GM21367 (cell line): ENCODE results near the gene ROR1.

Source experiments
- ATAC-seq: cut with Tn5 transposase; IDR thresholded peaks from one replicate; pipeline ENCODE4 v1.9.1; 2021; ENCODE audit not compliant: unreplicated experiment

ROR1 gene

DNA sequence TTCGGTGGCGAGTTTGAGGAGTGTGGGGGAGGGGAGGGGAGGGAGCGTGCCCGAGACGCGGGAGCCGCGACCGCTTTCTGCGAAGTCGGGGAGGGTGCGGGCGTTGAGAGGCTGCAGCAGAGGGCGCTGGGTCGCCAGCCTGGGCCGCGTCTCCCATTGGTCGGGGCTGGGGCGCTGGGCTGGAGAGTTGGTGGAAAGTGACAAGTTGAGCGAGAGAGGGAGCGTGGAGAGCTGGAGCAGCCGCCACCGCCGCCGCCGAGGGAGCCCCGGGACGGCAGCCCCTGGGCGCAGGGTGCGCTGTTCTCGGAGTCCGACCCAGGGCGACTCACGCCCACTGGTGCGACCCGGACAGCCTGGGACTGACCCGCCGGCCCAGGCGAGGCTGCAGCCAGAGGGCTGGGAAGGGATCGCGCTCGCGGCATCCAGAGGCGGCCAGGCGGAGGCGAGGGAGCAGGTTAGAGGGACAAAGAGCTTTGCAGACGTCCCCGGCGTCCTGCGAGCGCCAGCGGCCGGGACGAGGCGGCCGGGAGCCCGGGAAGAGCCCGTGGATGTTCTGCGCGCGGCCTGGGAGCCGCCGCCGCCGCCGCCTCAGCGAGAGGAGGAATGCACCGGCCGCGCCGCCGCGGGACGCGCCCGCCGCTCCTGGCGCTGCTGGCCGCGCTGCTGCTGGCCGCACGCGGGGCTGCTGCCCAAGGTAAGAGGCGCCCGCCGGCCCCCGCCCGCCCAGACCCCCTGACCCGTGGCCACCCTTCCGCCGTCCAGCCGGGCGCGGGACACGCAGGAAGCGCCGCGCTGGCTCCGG, at the start of gene ROR1:
Gene ROR1 (plus strand): TSS at position 203 of the 802 bp plus-strand sequence.
- peak; percentile 71 for ATAC-seq

DNA sequence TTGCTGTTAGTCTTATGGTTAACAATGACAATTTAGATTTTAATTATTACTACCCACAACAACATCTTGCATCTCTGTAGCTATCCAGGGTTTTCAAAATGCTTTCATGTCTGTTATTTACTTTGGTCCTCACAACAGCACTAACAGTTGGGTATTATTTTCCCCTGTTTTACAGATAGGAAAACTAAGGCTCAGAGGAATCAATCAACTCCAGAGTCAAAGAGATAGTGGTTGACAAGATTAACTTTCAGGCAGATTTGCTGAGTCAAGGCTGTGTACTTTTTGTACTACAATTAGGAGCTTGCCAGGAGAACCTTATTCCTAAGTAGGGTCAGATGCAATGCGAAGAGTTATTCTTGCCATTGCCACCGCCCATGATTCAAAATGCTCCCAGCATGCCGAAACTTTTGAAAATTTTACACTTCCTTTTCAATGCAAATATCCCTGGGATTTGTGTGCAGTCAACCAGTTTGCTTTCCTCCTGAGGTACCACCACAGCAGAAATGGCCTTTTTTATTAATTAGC, 49.4 kb upstream of the ROR1 start:
- no peak for ATAC-seq

DNA sequence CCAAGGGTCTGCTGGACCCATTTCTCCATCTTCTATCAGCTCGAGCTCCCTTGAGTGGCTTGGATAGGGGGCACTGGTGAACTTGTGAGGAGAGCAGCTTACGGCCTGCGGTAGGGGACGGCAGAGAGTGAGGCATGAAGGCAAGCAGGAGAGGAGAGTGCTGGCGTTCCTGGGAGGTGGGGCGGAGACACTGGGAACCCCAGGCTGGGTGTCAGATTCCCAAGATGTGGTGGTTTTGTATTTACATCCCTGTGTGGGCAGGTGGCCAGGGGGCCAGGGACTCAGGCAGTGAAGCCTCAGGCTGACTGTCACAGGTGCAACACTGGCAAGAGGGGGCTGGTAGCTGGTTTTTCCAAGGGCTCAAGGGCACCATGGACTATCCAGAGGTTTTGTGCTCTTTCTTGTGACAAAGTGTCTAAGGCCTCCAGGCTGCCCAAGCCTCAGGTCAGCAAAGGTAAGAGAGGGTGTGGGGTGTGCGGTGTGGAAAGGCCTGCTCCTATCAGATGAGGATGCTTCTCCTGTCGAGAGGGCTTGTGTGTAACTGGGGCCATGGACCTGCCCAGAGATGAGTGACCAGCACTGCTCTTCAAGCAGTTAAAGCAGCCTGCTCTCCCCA, 45.1 kb upstream of the ROR1 start:
- no peak for ATAC-seq

DNA sequence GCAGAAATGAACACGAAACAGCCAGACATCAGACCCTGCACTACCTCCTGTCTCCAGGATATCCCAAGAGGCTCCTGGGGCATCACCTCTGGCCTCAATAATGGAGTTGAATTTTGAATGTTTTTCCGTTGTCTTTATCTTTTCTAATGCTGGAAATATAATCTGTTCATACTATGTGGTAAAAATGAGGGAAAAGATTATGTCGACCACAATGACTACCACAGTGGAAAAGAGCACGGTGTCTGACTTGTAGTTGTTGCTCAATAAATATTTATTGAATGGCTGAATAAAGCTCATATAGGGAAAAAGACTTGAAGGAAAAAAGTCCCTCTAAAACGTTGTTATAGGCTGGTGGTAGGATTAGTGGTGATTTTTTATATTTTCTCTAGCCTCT, 44.6 kb upstream of the ROR1 start:
- no peak for ATAC-seq

DNA sequence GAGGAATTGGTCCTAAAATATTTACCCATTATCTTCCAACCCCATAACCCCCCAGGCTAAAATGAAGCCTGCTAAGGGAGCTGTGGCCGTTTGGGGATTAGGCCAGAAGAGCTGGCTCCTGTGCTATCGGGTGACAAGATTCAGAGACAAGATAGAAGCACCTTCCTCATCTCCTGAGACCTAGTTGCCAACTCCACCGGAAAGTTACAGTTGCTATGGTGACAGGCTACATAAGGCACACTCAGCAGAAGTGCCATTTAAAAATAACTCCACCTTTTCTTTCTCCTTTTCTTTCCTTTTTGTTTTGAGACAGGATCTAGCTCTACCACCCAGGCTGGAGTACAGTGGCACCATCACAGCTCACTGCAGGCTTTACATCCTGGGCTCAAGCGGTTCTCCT, 43.6 kb upstream of the ROR1 start:
- ATAC-seq: no peak

DNA sequence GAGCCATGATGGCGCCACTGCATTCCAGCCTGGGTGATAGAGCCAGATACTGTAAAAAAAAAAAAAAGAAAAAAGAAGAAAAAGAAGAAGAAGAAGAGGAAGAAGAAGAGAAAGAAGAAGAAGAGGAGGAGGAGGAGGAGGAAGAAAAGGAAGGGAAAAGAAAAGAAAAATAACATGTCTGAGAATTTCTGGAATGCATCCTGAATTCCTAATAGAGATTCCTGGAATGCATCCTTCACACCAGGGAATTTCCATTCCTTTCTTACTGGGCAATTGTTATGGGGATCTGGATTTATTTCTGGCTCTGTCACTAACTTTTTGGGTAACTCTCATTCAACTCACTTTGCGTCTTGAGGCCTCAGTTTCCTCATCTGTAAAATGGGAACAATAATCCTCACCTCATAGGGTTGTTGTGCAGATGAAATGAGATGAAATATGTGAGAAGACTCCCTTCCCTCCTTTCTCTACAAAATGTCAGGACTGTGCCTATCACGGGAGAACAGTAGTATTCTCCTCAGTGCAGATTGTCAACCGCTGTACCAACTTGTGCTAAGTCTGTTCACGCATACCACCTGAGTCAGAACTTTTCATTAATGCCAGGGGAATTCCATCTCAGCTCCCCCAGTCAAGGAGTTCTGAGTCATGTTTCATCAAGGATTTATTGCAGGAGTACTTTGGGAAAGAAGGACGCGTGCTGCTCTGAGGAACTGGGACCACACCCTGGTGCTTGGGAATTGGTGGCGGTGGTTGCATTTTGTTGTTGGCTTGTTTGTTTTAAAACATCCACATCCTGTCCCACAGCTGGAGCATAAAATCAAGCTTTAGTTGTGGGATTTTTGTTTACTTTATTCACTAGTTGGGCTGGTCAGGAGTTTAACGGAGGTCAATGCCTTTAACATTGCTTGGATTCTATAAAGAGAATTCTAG, 42.4 kb upstream of the ROR1 start:
- no peak for ATAC-seq

DNA sequence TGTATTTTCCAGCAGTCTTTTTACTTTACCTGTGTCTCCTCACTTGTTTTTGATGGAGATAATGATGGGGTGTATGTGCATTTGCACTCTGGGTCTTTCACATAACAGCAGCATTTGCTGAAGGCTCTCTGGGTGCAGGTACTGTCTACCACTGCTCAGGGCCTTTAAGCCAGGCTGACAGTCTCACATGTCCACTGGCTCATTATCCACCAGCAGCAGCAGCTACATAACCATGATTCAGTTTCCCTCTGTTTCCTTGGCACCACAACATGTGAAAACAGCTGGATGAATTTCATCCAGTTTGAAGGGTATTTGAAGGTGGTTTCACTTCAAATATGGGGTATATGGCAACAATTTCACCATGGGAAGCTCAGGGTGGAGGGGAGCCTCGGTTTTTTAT, 41.2 kb upstream of the ROR1 start:
- no peak for ATAC-seq

DNA sequence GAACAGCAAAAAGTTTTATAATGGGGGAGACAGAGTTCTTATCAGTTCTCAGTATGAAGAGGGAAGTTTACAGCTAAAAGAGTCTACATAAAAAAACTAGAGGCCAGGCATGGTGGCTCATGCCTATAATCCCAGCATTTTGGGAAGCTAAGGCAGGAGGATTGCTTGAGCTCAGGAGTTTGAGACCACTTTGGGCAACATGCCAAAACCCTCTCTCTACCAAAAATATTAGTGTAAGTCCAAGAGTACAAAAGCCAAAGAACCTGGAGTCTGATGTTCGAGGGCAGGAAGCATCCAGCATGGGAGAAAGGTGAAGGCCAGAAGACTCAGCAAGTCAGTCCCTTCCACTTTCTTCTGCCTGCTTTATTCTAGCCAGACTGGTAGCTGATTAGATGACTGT, 35.0 kb upstream of the ROR1 start:
- no peak for ATAC-seq

DNA sequence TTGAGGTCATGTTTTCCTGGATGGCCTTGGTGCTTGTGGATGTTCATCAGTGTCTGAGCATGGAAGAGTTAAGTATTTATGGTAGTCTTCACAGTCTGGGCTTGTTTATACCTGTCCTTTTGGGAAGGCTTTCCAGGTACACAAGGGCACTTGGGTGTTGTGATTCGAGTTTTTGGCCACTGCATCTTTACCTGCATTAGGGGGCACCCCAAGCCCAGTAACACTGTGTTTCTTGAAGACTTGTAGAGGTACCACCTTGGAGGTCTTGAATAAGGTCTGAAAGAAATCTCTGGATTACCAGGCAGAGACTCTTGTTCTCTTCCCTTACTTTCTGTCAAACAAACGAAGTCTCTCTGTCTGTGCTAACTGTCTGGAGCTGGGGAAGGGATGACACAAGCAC, 34.4 kb upstream of the ROR1 start:
- no peak for ATAC-seq

DNA sequence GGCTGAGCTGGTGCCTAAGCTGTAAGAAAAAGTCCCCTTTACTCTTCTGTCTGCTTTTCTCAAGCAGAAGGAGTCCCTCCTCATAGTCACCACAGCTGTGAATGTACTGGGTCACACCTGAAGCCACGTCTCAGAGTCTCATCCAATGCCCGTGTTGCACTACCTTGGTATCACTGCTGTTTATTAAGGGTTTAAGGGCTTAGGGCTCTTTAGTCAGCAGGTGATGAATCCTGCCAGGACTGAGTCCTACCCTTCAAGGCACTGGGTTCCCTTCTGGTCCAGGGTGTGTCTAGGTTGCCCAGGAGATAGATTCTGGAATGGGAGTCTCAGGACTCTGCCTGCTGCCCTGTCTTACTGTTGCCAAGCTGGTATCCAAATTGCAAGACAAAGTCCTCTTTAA, 33.4 kb upstream of the ROR1 start:
- no peak for ATAC-seq

DNA sequence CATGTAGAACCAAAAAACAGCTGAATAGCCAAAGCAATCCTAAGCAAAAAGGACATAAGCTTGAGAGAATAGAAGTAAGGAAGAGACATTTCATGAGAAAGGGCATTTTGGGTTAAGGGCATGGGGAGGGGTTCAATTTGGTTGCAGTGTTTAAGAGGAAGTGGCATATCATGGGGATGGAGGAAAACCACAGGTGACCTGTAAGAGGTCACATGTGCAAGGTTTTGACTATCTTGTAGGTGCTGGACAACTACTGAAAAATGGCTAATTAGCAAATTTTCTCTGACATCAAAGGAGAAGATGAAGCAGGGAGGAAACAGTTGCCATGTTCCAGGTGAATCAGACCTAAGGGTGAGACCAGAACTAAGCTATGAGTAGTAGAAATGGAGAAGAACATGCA, 31.3 kb upstream of the ROR1 start:
- ATAC-seq: no peak

DNA sequence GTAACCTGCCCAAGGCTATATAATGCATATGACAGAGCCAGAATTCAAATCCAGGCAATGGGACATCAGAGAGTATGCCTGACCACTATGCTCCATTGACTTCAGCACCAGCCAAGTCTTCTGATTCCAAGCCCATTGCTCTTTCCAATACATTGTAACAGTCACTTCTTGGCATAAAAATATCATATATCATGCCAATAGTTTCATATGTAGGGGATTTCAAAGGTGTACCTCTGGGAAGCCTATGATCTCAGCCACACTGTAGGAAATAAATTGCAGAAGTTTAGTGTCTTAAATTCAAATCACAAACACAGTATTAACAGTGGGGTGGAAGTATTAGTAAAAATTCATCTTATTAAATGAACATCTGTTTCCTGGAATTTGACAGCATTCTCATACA, 30.0 kb upstream of the ROR1 start:
- no peak for ATAC-seq

DNA sequence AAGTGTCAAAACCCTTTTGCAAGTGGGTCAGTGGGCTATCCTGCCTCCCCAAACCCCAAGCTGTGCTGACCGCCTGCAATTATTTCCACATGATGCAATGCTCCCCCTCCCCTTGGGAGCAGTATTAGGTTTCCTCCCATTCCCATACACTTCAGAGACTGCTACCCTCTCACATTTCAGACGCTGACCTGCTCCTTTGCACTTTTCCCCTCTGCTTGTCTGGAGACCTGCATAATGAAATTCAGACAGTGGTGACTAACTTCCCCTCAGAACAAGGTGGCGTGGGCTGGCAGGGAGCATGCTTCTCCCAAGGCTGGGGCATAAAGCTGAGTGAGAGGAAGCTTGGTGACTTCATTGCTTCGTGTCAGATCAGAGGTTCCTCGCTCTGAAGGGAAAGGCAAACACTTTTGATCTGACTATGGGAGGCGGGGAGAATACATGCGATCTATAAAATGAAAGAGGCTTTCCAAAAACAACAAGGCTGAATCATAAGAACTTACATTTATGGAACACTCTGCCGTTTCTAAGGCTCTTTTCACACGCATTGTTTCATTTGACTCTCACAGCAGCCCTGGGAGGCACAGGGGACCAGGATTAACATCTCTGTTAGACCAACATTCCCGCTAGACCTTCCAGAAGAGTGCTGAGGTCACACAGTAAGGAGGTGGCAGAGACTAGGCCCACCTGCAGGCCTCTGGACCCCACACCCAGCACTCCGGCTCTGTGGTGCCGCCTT, 27.5 kb upstream of the ROR1 start:
- no peak for ATAC-seq

DNA sequence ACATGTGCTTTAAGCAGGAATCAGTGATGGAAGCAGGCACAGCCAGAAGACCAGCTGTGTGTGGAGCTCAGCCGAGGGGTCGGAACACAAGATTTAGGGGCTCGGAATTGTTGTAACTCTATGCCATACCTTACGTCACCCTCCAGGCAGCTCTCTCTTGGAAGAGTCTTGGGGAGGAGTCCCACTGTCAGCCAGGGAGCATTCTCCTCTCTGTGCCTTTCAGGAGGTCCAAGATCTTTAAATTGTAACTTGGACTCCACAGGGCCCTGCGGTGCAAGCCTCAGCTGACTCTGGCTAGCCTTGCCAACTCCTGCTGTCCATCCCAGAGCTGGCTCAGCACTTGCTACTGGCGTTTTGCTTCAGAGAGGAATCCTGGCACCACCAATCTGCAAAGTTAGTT, 26.4 kb upstream of the ROR1 start:
- no peak for ATAC-seq

DNA sequence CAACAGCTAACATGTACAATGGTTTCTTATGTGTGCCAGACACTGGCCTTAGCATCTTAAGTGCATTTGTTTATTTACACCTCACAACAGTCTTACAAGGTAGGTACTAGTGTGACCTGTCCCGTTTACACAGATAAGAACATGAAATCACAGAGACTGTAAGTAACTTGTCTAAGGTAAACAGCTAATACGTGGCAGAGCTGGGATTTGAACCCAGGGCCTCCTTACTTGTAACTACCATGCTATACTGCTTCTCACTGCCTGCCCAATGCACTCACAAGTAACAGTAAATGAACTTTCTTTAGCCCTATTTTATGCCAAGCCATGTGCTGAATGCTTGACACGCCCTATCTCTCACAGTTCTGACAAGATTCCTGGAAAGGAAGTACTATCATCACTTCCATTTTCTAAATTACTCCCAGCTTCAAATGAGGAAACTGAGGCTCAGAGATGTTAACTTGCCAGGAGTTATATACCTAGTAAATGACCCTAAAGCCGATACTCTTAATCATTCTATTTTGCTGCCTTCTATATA, 25.7 kb upstream of the ROR1 start:
- no peak for ATAC-seq

DNA sequence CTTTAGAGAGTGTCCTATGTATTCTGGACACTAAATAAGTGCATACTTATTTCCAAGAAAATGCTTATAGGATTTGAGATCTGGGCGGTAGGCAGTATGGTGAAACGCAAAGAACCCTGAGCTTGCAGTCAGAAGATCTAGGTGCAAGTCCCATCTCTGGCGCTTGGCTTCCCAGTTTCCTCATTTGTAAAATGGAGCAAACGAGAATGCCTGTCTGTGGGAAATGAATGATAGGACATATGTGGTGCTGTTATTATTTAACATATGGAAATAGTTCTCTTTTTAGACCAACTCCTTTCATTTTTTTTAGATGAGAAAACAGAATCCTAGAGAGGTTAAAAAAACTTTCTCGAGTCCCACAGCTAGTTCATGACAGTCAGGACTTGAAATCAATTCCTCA, 25.2 kb upstream of the ROR1 start:
- no peak for ATAC-seq

DNA sequence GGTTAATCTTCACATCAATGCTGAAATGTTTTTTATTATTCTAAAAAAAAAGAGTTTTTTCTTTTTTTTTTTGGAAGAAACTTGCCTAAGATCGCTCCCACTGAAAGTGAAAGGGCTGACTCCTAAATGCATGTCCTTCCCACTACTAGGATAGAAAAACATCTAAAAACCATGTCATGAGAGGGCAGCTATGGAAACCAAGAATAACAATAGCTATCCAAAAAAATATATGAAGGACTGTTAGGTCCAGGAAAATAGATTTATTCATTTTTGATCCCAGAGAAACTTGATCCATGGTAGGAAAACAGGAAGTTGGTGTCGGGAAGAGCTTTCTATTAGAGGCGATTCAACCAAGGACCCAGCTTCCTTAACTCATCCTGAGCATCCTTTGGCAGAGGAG, 23.1 kb upstream of the ROR1 start:
- no peak for ATAC-seq

DNA sequence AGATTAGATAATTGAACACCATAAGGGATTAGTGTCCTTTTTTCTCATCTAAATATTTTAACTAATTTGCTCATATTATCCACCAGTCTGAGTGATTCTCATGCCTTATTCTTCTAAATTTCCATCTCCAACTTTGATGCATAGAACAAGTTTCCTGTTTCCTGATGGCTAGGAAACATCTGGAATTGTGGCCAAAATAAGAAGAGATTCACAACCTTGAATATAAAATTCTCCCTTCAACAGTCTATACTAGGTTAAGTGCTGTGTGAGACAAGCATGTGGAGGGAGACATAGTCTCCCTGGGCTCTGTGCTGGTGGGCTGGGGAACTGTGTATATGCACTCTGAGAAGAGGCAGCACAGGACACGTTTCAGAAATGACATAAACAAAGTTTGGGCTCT, 21.6 kb upstream of the ROR1 start:
- ATAC-seq: no peak

DNA sequence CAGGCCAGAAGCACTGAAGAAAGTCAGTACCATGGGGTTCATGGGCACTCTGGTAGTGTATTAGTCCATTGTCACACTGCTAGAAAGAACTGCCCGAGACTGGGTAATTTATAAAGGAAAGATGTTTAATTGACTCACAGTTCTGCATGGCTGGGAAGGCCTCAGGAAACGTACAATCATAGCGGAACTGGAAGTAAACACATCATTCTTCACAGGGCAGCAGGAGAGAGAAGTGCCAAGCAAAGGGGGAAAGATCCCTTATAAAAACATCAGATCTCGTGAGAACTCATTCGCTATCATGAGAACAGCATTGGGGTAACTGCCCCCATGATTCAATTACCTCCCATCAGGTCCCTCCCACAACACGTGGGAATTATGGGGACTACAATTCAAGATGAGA, 20.2 kb upstream of the ROR1 start:
- no peak for ATAC-seq

DNA sequence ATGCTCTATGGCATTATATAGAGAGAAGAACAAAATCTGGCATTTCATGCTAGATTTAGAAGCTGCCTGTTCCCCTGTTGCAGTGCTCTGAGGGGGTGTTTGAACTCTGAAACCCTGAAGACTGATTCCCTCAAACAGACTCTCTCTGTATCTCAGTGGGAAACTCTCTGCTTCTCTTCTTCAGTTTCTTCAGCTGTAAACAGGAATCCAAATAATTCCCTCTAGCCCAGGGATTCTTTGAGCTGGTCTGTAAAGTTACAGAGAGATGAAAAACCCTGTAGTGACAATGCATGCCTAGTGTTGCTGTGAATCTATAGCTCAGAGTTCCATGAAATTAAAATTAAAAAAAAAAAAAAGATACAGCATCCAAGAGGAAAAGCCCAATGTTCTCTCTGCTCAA, 17.0 kb upstream of the ROR1 start:
- no peak for ATAC-seq

DNA sequence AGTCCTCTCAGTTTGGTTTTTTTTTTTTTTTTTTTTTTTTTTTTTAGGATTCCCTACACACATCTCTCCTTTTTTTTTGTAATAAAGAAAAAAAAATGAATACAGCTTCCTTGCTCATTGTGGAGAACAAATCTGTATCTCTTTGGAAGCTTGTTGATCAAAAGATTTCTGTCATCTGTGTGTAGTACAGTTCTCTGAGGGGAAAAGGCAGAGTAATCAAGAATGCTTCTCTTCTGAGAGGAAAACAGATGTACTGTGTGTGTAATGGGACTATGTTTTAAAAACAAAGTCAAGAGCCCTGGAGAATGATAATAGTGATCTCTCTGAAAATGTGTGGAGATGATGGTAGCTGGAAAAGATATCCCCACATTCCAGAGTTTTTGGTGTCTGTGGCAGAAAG, 16.5 kb upstream of the ROR1 start:
- ATAC-seq: no peak
